ENCODE results near the gene GAGE12E.
"Not testable (repeated sequence)": the region's sequence is repeated elsewhere in the genome, so short reads cannot be mapped to it uniquely, and the experiment has no call there.

DNA sequence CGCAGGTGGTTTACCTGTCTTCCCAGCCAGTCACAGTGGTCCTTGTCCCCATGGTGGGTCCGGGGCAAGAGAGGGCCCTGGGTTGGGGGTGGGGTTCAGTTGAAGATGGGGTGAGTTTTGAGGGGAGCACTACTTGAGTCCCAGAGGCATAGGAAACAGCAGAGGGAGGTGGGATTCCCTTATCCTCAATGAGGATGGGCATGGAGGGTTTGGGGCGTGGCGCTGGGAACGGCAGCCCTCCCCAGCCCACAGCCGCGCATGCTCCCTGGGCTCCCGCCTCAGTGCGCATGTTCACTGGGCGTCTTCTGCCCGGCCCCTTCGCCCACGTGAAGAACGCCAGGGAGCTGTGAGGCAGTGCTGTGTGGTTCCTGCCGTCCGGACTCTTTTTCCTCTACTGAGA lies 19.2 kb upstream of the GAGE12E start, which contains the start of gene GAGE12C:
- not testable (repeated sequence) for TF ChIP-seq CTCF (optimal IDR thresholded peaks at IDR 0.05 in 1 of 3, IDR thresholded peaks at IDR 0.05 in 1 of 3, conservative IDR thresholded peaks at IDR 0.05 in 1 of 3; ENCODE audit: extremely low read depth in 1 of 3, insufficient read depth in 2 of 3, low read length in 3 of 3); EZH2 (IDR thresholded peaks at IDR 0.05; ENCODE audit: low read length)

Data from keratinocyte (primary cell).